CD4-positive, alpha-beta T cell treated with Interferon gamma for 1 hour (primary cell): ENCODE data around the gene GLS.
"Not testable (repeated sequence)": the region's sequence is repeated elsewhere in the genome, so short reads cannot be mapped to it uniquely, and the experiment has no call there.

ENCODE experiments used
- DNase-seq: peaks from one replicate; pipeline ENCODE4 v3.0.0-alpha.2; 2020

GLS gene

GRCh38 chr2:190940454-190940853 is 59.8 kb downstream of the GLS start:
- no peak for DNase-seq

- no peak for DNase-seq
Measured at GRCh38 chr2:190941571-190941970, 61.0 kb downstream of the GLS start.

- no peak for DNase-seq
Measured at GRCh38 chr2:190942697-190943096, 62.1 kb downstream of the GLS start.

- DNase-seq: no peak
Measured at GRCh38 chr2:190943706-190944105, 63.1 kb downstream of the GLS start.

- no peak for DNase-seq
Measured at GRCh38 chr2:190947141-190947540, 66.5 kb downstream of the GLS start.

- DNase-seq: no peak
Measured at GRCh38 chr2:190947711-190948251, 67.2 kb downstream of the GLS start.

- DNase-seq: no peak
Measured at GRCh38 chr2:190948671-190949070, 68.0 kb downstream of the GLS start.

GRCh38 chr2:190950566-190950991 is 70.0 kb downstream of the GLS start:
- no peak for DNase-seq

GRCh38 chr2:190953257-190953656 is 72.6 kb downstream of the GLS start:
- no peak for DNase-seq

GRCh38 chr2:190959911-190960788 is 79.5 kb downstream of the GLS start:
- no peak for DNase-seq

GRCh38 chr2:190961117-190961516 is 80.5 kb downstream of the GLS start:
- not testable (repeated sequence) for DNase-seq

GRCh38 chr2:190961918-190962487 is 81.4 kb downstream of the GLS start:
- DNase-seq: no peak

- DNase-seq: no peak
Measured at GRCh38 chr2:190963088-190963487, 82.5 kb downstream of the GLS start.

GRCh38 chr2:190964170-190964795 is 83.7 kb downstream of the GLS start:
- DNase-seq: no peak

- no peak for DNase-seq
Measured at GRCh38 chr2:190965580-190966222, 85.1 kb downstream of the GLS start.

GRCh38 chr2:190968522-190968921 is 87.9 kb downstream of the GLS start:
- DNase-seq: no peak

GRCh38 chr2:190970160-190970559 is 89.5 kb downstream of the GLS start:
- DNase-seq: no peak

- DNase-seq: no peak
Measured at GRCh38 chr2:190970873-190971506, 90.4 kb downstream of the GLS start.

- DNase-seq: no peak
Measured at GRCh38 chr2:190972213-190972612, 91.6 kb downstream of the GLS start.

- no peak for DNase-seq
Measured at GRCh38 chr2:190972846-190973245, 92.2 kb downstream of the GLS start.

GRCh38 chr2:190973262-190973661 is 92.6 kb downstream of the GLS start:
- DNase-seq: no peak

GRCh38 chr2:190973726-190974628 is 93.4 kb downstream of the GLS start:
- DNase-seq: no peak
